KMS-11 (cell line): Measurements from ENCODE around the gene CRB2.
"Not testable (repeated sequence)": the region's sequence is repeated elsewhere in the genome, so short reads cannot be mapped to it uniquely, and the experiment has no call there.

ENCODE experiments used
- H2AFZ ChIP-seq: fragments of 200-600 bp; sonication (generic); 2 replicates; pipeline ENCODE4 v1.6.1; 2016; ENCODE audit warnings: antibody characterized with exemption, mixed run types, low read depth
- H3K27ac ChIP-seq: fragments of 200-600 bp; sonication (generic); 2 replicates; pipeline ENCODE4 v1.6.1; 2016; ENCODE audit warnings: mild to moderate bottlenecking, mixed run types
- H3K27me3 ChIP-seq: fragments of 200-600 bp; sonication (generic); 2 replicates; pipeline ENCODE4 v1.6.1; 2017; ENCODE audit warnings: mild to moderate bottlenecking, low read depth, mixed run types, moderate library complexity; ENCODE audit not compliant: insufficient read depth
- H3K36me3 ChIP-seq: fragments of 200-600 bp; sonication (generic); 2 replicates; pipeline ENCODE4 v1.6.1; 2017; ENCODE audit warnings: mild to moderate bottlenecking, mixed run types; ENCODE audit not compliant: insufficient read depth
- H3K4me1 ChIP-seq: fragments of 200-600 bp; sonication (generic); 2 replicates; pipeline ENCODE4 v1.6.1; 2016; ENCODE audit warnings: mild to moderate bottlenecking, low read depth, mixed run types; ENCODE audit not compliant: poor library complexity, severe bottlenecking
- H3K4me2 ChIP-seq: fragments of 200-600 bp; sonication (generic); 2 replicates; pipeline ENCODE4 v1.7.0; 2016; ENCODE audit warnings: mild to moderate bottlenecking, mixed run types
- H3K4me3 ChIP-seq: fragments of 200-600 bp; sonication (generic); IDR thresholded peaks from 2 replicates; pipeline ENCODE4 v1.6.1; 2017; ENCODE audit warnings: low read depth, low read length, mixed read lengths; ENCODE audit not compliant: insufficient read depth
- H3K79me2 ChIP-seq: fragments of 200-600 bp; sonication (generic); 2 replicates; pipeline ENCODE4 v1.6.1; 2016; ENCODE audit warnings: low read depth, mixed run types; ENCODE audit not compliant: insufficient read depth
- H3K9ac ChIP-seq: fragments of 200-600 bp; sonication (generic); 2 replicates; pipeline ENCODE4 v1.6.1; 2016; ENCODE audit warnings: mild to moderate bottlenecking, mixed run types
- H4K20me1 ChIP-seq: fragments of 200-600 bp; sonication (generic); 2 replicates; pipeline ENCODE4 v1.6.1; 2016; ENCODE audit warnings: mild to moderate bottlenecking, mixed run types; ENCODE audit not compliant: insufficient read depth
- TF ChIP-seq, protein P1 (sequence below): fragments of 200-600 bp; sonication (generic); conservative IDR thresholded peaks from 2 replicates; pipeline ENCODE4 v1.6.1; 2017; ENCODE audit warnings: low read depth, mild to moderate bottlenecking, antibody characterized with exemption, low read length, moderate library complexity, mixed read lengths

CRB2 gene

GRCh38 chr9:123329329-123329955 lies 26.6 kb upstream of the CRB2 start:
- Histone ChIP-seq H4K20me1 (no peaks in the 10 kb centered on the region), H3K79me2 (no peaks in the 10 kb centered on the region), H3K27me3 (no peaks in the 10 kb centered on the region), H3K27ac (no peak overlapping the region), H3K4me2 (no peak overlapping the region), H2AFZ (no peak overlapping the region), H3K4me3 (no peak overlapping the region), H3K9ac (no peak overlapping the region), H3K4me1 (peaks cover 30% of the 10 kb centered on the region), H3K36me3 (no peaks in the 10 kb centered on the region)
- TF ChIP-seq, protein P1, sequence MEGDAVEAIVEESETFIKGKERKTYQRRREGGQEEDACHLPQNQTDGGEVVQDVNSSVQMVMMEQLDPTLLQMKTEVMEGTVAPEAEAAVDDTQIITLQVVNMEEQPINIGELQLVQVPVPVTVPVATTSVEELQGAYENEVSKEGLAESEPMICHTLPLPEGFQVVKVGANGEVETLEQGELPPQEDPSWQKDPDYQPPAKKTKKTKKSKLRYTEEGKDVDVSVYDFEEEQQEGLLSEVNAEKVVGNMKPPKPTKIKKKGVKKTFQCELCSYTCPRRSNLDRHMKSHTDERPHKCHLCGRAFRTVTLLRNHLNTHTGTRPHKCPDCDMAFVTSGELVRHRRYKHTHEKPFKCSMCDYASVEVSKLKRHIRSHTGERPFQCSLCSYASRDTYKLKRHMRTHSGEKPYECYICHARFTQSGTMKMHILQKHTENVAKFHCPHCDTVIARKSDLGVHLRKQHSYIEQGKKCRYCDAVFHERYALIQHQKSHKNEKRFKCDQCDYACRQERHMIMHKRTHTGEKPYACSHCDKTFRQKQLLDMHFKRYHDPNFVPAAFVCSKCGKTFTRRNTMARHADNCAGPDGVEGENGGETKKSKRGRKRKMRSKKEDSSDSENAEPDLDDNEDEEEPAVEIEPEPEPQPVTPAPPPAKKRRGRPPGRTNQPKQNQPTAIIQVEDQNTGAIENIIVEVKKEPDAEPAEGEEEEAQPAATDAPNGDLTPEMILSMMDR: no peak

DNA sequence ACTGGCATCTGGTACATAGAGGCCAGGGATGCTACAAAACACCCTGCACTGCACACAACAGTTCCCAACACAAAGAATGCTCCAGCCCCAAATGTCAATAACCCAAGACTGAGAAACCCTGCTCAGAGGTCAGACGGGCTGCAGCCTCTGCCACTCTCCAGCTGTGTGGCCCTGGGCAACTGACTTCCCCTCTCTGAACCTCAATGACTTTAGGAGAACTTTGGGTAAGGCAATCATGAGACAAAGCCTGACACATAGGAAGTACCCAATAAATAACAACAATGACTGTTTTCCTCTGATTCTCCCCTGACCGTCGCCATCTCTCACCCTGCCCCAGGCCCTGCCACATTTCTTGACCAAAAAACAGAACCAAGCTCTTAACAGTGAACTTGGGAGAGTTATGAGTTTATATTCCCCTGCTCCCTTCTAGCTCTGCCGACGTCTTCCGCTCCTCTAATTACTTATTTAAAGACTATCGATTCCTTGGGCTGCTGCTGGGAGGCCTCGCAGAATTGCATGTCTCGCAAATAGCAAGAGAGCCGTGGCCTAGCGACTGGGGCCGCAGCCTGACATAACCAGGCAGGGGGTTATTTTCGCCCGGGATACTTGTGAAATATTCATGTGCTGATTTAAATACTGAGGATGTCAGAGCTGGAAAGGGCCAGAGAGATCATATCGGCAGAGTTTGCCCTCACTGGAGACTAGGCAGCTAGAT lies 24.5 kb upstream of the CRB2 start:
- TF ChIP-seq, protein P1: no peak
- Histone ChIP-seq H3K79me2 (no peaks in the 10 kb centered on the region), H2AFZ (no peak overlapping the region), H3K36me3 (no peaks in the 10 kb centered on the region), H3K4me1 (peaks cover 27% of the 10 kb centered on the region), H3K27me3 (no peaks in the 10 kb centered on the region), H3K4me2 (no peak overlapping the region), H4K20me1 (no peaks in the 10 kb centered on the region), H3K9ac (no peak overlapping the region), H3K27ac (no peak overlapping the region), H3K4me3 (no peak overlapping the region)

DNA sequence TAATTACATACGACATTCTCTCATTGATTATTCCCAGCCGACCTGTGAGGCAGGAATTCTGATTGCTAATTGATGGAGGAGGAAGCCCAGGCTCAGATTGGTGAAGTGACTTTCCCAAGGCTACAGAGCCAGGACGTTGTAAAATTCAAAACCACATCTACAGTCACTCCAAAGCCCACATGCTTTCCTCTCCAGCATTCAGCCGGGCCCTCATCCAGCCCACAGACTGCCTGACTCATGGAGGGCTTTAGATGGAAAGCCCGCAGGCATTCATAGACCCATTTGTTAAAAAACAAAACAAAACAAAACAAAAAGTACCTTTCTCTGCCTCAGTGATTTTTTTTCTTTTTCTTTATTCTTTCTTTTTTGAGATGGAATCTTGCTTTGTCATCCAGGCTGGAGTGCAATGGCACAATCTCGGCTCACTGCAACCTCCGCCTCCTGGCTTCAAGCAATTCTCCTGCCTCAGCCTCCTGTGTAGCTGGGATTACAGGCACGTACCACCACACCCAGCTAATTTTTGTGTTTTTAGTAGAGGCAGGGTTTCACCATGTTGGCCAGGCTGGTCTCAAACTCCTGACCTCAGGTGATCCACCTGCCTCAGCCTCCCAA lies 22.8 kb upstream of the CRB2 start:
- not testable (repeated sequence) for H3K79me2 ChIP-seq, H3K27me3 ChIP-seq, H4K20me1 ChIP-seq, H2AFZ ChIP-seq, H3K9ac ChIP-seq, H3K4me3 ChIP-seq, H3K36me3 ChIP-seq, H3K4me2 ChIP-seq, H3K27ac ChIP-seq
- peaks cover 41% of the 10 kb centered on the region for H3K4me1 ChIP-seq

GRCh38 chr9:123334639-123335038 lies 21.4 kb upstream of the CRB2 start:
- no peaks in the 10 kb centered on the region for H4K20me1 ChIP-seq
- H3K4me2 ChIP-seq: no peak overlapping the region
- no peaks in the 10 kb centered on the region for H3K36me3 ChIP-seq
- no peak overlapping the region for H3K27ac ChIP-seq
- no peaks in the 10 kb centered on the region for H3K27me3 ChIP-seq
- TF ChIP-seq, protein P1: no peak
- no peak overlapping the region for H3K9ac ChIP-seq
- no peak overlapping the region for H2AFZ ChIP-seq
- peaks cover 45% of the 10 kb centered on the region for H3K4me1 ChIP-seq
- H3K4me3 ChIP-seq: no peak overlapping the region
- H3K79me2 ChIP-seq: no peaks in the 10 kb centered on the region
